HepG2 (cell line): ENCODE data around the gene AKR7A2. TPM values are rescaled to one million over a fixed set of nuclear protein-coding genes. Genes with fewer than 3 reads are reported as not detected.

Experiments
- ATAC-seq: fragments of 200-7000 bp; cut with Tn5 transposase; 3 replicates; pipeline ENCODE4 v1.9.1; 2020; ENCODE audit warnings: mild to moderate bottlenecking, moderate library complexity
- BruUV-seq: library from RNA; stranded (reverse); fragments of 400-500 nt; replicated peaks from 2 replicates; lab custom pipeline; 2021; lab: Mats Ljungman, UMichigan
- CTCF ChIA-PET: fragments of 300-600 bp; formaldehyde crosslinking; extraction: SDS; loops from one replicate; lab custom pipeline; 2021; ENCODE audit warnings: low total read pairs, inconsistent platforms, low intra/inter-chr PET ratio; lab: Yijun Ruan, JAX
- POLR2A ChIA-PET: fragments of 350-600 bp; sonication (Branson Sonifier 250); formaldehyde crosslinking; loops from one replicate; lab custom pipeline; 2020; ENCODE audit warnings: antibody characterized with exemption, inconsistent platforms; lab: Yijun Ruan, JAX
- DNase-seq: peaks from one replicate; pipeline ENCODE4 v3.0.0-alpha.2; 2015; ENCODE audit warnings: low spot score
- FAIRE-seq: peaks from 3 replicates; lab custom pipeline; 2011; peaks lifted over from hg19 to GRCh38; lab: Jason Lieb, UNC
- H2AFZ ChIP-seq: one replicate; pipeline ENCODE4 v1.6.1; 2011; ENCODE audit warnings: low read length, inconsistent platforms
- H3K27ac ChIP-seq: fragments of 300-600 bp; 3 replicates; pipeline ENCODE4 v1.8.0; 2011; ENCODE audit warnings: mixed run types, mild to moderate bottlenecking, mixed read lengths, low read length, inconsistent platforms; ENCODE audit not compliant: insufficient read depth; ENCODE audit errors: extremely low read length
- H3K27me3 ChIP-seq, 2 experiments: fragments of 200-600 bp in 1 of 2; 2 replicates in 1 of 2; 3 replicates in 1 of 2; pipeline versions ENCODE4 v1.6.0 to v1.8.0; 2011; ENCODE audit warnings: low read length in 2 of 2, mild to moderate bottlenecking in 2 of 2, moderate library complexity in 2 of 2, inconsistent platforms in 1 of 2; ENCODE audit not compliant: insufficient read depth in 2 of 2, control insufficient read depth in 1 of 2
- H3K36me3 ChIP-seq, 2 experiments: fragments of 200-600 bp in 1 of 2; replicated peaks in 1 of 2; 2 replicates in 1 of 2; 3 replicates in 1 of 2; pipeline versions ENCODE4 v1.5.1 to v1.8.0; 2011; ENCODE audit warnings: low read length in 2 of 2, inconsistent platforms in 1 of 2; ENCODE audit not compliant: insufficient read depth in 2 of 2, control insufficient read depth in 1 of 2
- H3K4me1 ChIP-seq: 2 replicates; pipeline ENCODE4 v1.5.1; 2012; ENCODE audit warnings: low read length, inconsistent platforms; ENCODE audit not compliant: insufficient read depth
- H3K4me2 ChIP-seq: 2 replicates; pipeline ENCODE4 v1.6.0; 2011; ENCODE audit warnings: low read depth, low read length, inconsistent platforms
- H3K4me3 ChIP-seq, 3 experiments: fragments of 200-600 bp in 1 of 3; sonication (generic), shearing (Covaris generic) in 1 of 3; replicated peaks in 1 of 3; 2 replicates each; pipeline ENCODE4 v1.5.1; 2011 to 2016; ENCODE audit warnings: low read length in 3 of 3, inconsistent platforms in 2 of 3, low read depth in 2 of 3, mild to moderate bottlenecking in 2 of 3, control low read depth in 1 of 3, mixed read lengths in 1 of 3; ENCODE audit not compliant: insufficient read depth in 1 of 3
- H3K79me2 ChIP-seq: one replicate; pipeline ENCODE4 v1.6.1; 2011; ENCODE audit warnings: low read length, inconsistent platforms; ENCODE audit not compliant: insufficient read depth
- H3K9ac ChIP-seq: 2 replicates; pipeline ENCODE4 v1.6.0; 2011; ENCODE audit warnings: mild to moderate bottlenecking, low read depth, low read length, inconsistent platforms; ENCODE audit not compliant: insufficient read depth
- H3K9me3 ChIP-seq: 2 replicates; pipeline ENCODE4 v1.5.1; 2012; ENCODE audit warnings: mild to moderate bottlenecking, low read length
- H4K20me1 ChIP-seq: 2 replicates; pipeline ENCODE4 v1.6.0; 2011; ENCODE audit warnings: inconsistent platforms, mild to moderate bottlenecking, low read length, moderate library complexity; ENCODE audit not compliant: insufficient read depth
- KLF11 ChIP-seq: IDR thresholded peaks from 2 replicates; pipeline ENCODE4 v1.6.1; 2016; ENCODE audit warnings: missing compliant biosample characterization
- MED8 ChIP-seq: sonication (generic); formaldehyde crosslinking; IDR thresholded peaks from 2 replicates; pipeline ENCODE4 v1.8.1; 2023; ENCODE audit warnings: mild to moderate bottlenecking, missing genetic modification reagents; ENCODE audit not compliant: insufficient replicate concordance
- POLR2A ChIP-seq, 2 experiments: IDR thresholded peaks; 2 replicates each; pipeline ENCODE4 v1.6.1; 2011; ENCODE audit warnings: low read depth in 2 of 2, low read length in 2 of 2, mild to moderate bottlenecking in 1 of 2, moderate library complexity in 1 of 2; ENCODE audit not compliant: insufficient read depth in 1 of 2
- POLR2AphosphoS5 ChIP-seq: IDR thresholded peaks from 2 replicates; pipeline ENCODE4 v1.6.1; 2012; ENCODE audit warnings: low read depth, low read length
- RBM22 ChIP-seq: fragments of 200-400 bp; formaldehyde crosslinking; optimal IDR thresholded peaks from 2 replicates; pipeline ENCODE3; 2017; ENCODE audit warnings: mild to moderate bottlenecking, low read length, moderate library complexity
- TOE1 ChIP-seq: sonication (generic); formaldehyde crosslinking; IDR thresholded peaks from 2 replicates; pipeline ENCODE4 v1.4.0; 2020; ENCODE audit warnings: mild to moderate bottlenecking, missing genetic modification reagents
- WGBS: methylation state at CpG from one replicate; pipeline ENCODE4 v1.1.6; 2017; ENCODE audit warnings: low lambda C conversion rate; 5-methylcytosine and 5-hydroxymethylcytosine counted together
- in situ Hi-C: cut with HindIII; loops from 2 replicates; pipeline ENCODE4 v1.10.0; 2017; ENCODE audit warnings: low pct_unique_long_range_greater_than_20kb; ENCODE audit not compliant: extremely low pct_ligation_motif_present
- intact Hi-C: fragments of 100-400 bp; cut with micrococcal nuclease; formaldehyde crosslinking; loops from one replicate; pipeline ENCODE4 v1.10.0; 2022; ENCODE audit not compliant: unreplicated experiment
- polyA plus RNA-seq, 8 experiments: library from polyadenylated mRNA; depleted of rRNA in 3 of 8; stranded (reverse) in 7 of 8; unstranded in 1 of 8; fragments of >200 nt; fragmentation: Illumina TruSeq in 4 of 8; extraction: Trizol in 4 of 8; gene quantifications; 2 replicates each; pipeline versions ENCODE4 v1.2.1 to v1.2.3, GENCODE V29; 2011 to 2016; ENCODE audit warnings: low read depth in 4 of 8, missing spikeins in 1 of 8, mixed read lengths in 1 of 8; ENCODE audit not compliant: insufficient read depth in 1 of 8
- total RNA-seq, 5 experiments: library from RNA; depleted of rRNA; stranded (reverse); fragments of >200 nt; fragmentation: Illumina TruSeq; extraction: Trizol; gene quantifications; 2 replicates each; pipeline ENCODE4 v1.2.3, GENCODE V29; 2016; ENCODE audit warnings: low read depth in 1 of 5
- TF ChIP-seq, protein P1 (sequence below): sonication (generic); formaldehyde crosslinking; IDR thresholded peaks from 2 replicates; pipeline ENCODE4 v1.4.0; 2020; ENCODE audit warnings: missing genetic modification reagents, mild to moderate bottlenecking, borderline replicate concordance
- TF ChIP-seq, protein P2 (sequence below): IDR thresholded peaks from 2 replicates; pipeline ENCODE4 v1.6.1; 2012; ENCODE audit warnings: inconsistent platforms

Gene AKR7A2
- total and polyA plus RNA-seq, 2 of the 13 experiments (the other 11 are each of a cell fraction or from before 2014, with no cell fraction given) = 45.2 to 75.6 TPM

DNA sequence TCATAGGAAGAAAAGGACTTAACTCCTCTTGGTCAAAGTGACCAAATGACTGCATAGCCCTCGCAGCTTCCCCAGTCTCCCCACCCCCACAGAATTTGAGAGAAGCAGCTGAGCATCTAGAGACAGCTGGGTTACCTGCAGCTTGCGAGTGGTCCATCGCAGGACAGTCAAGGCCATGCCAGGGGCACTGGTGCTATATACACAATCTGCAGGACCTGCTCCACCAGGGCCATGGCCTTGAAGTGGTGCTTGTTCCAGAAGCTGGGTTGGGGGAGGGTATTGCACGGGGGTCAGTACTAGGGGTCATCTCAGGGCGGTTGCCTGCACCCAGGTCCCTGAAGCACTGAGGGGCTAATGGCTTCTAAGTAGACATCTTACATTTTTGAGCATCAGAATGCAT is 49.9 kb downstream of the AKR7A2 start:
- Histone ChIP-seq H3K79me2 (no peaks in the 10 kb centered on the region), H3K9me3 (no peaks in the 10 kb centered on the region), H3K4me2 (no peak overlapping the region), H4K20me1 (no peaks in the 10 kb centered on the region), H3K27me3 (no peaks in the 10 kb centered on the region; a peak in 1 of 5 replicates), H3K4me1 (peaks cover 11% of the 10 kb centered on the region; the same call in 1 of the 2 replicates), H2AFZ (no peak overlapping the region), H3K9ac (no peak overlapping the region), H3K27ac (no peak overlapping the region), H3K4me3 (no peak overlapping the region), H3K36me3 (peaks cover 17 to 34% of the 10 kb centered on the region in 2 experiments)
- TF ChIP-seq, protein P1, sequence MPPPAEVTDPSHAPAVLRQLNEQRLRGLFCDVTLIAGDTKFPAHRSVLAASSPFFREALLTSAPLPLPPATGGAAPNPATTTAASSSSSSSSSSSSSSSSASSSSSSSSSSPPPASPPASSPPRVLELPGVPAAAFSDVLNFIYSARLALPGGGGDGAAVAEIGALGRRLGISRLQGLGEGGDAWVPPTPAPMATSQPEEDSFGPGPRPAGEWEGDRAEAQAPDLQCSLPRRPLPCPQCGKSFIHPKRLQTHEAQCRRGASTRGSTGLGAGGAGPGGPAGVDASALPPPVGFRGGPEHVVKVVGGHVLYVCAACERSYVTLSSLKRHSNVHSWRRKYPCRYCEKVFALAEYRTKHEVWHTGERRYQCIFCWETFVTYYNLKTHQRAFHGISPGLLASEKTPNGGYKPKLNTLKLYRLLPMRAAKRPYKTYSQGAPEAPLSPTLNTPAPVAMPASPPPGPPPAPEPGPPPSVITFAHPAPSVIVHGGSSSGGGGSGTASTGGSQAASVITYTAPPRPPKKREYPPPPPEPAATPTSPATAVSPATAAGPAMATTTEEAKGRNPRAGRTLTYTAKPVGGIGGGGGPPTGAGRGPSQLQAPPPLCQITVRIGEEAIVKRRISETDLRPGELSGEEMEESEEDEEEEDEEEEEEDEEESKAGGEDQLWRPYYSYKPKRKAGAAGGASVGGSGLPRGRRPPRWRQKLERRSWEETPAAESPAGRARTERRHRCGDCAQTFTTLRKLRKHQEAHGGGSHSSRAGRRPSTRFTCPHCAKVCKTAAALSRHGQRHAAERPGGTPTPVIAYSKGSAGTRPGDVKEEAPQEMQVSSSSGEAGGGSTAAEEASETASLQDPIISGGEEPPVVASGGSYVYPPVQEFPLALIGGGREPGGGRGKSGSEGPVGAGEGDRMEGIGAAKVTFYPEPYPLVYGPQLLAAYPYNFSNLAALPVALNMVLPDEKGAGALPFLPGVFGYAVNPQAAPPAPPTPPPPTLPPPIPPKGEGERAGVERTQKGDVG (CRISPR knock-in tag) = no peak
- no peak for TF ChIP-seq MED8 (CRISPR knock-in tag)
- TF ChIP-seq KLF11 (CRISPR knock-in tag) = no peak
- no peak for TF ChIP-seq TOE1 (CRISPR knock-in tag)
- peak in 1 of 2 experiments; percentile 40; a peak in 1 of 4 replicates for TF ChIP-seq POLR2A (IDR thresholded peaks at IDR 0.05; ENCODE audit: insufficient read depth in 1 of 2, low read depth in 2 of 2, low read length in 2 of 2)
- TF ChIP-seq, protein P2, sequence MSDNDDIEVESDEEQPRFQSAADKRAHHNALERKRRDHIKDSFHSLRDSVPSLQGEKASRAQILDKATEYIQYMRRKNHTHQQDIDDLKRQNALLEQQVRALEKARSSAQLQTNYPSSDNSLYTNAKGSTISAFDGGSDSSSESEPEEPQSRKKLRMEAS = no peak
- 0 out of 2 replicates have a peak, but pooled peaks have one; percentile 23 for TF ChIP-seq POLR2AphosphoS5
- peak; percentile 78 for TF ChIP-seq RBM22
- ChIA-PET CTCF (no interaction called here), POLR2A (interaction anchor here (1.1 to 3.7 kb wide), 2 partner anchors 10 to 49 kb away, joined by 3 to 14 read pairs; partner anchors contain the start of genes EMC1 and MRTO4)
- no peak for FAIRE-seq
- intact Hi-C loops = no loop called here
- no TSS peak for BruUV-seq
- 94% methylated on average over 3 of the region's 5 CpGs for WGBS
- DNase-seq = no peak
- in situ Hi-C loops = no loop called here
- peak; percentile 22 for ATAC-seq
